ENCODE results near the gene KITLG.
"Not testable (repeated sequence)": the region's sequence is repeated elsewhere in the genome, so short reads cannot be mapped to it uniquely, and the experiment has no call there.

KITLG gene, protein sequence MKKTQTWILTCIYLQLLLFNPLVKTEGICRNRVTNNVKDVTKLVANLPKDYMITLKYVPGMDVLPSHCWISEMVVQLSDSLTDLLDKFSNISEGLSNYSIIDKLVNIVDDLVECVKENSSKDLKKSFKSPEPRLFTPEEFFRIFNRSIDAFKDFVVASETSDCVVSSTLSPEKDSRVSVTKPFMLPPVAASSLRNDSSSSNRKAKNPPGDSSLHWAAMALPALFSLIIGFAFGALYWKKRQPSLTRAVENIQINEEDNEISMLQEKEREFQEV

DNA sequence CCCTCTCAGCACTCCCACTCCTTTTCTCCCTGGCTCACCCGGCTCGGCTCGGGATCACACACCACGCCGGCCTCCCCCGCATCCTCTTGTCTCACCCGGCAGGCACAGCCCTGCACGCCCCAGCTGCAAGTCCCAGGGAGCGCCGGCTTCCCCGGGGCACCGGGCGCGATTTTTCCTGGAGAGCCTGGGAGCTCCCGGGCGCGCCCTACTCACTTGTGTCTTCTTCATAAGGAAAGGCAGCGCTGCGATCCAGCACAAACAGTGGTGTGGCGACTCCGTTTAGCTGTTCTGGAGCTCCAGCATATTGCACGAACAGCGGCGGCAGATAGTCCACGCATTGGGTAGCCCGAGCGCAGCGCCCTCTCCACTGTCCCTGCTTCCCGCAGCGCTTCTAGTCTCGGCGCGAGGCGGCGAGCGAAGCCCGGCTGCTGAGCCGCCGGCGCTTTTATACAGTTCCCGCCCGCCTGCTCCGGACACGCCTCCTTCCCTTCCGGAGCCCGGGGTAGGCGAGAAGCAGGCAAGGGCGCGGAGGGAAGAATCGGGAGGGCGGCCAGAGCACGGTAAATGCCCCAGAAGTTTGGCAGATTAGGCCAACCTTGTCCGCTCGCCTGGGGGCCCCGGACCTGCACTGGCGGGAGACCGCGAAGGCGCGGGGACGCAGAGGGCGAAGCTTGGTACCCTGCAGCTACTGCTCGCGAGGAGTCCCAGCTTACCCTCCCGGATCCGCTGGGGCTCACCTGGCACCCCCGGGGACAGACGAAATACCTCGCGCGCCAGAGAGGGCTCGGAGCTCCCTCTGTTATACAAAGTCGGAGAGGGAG, at the start of gene KITLG:
Gene KITLG, minus strand, starts transcription at position 421 of the 821 bp plus-strand sequence. Its CDS starts 193 bp downstream, at position 228.
- TF ChIP-seq GLIS3 (CRISPR knock-in tag; IDR thresholded peaks at IDR 0.05) = no peak; the same call in 1 of the 2 replicates
- ATAC-seq = peak; percentile 91

DNA sequence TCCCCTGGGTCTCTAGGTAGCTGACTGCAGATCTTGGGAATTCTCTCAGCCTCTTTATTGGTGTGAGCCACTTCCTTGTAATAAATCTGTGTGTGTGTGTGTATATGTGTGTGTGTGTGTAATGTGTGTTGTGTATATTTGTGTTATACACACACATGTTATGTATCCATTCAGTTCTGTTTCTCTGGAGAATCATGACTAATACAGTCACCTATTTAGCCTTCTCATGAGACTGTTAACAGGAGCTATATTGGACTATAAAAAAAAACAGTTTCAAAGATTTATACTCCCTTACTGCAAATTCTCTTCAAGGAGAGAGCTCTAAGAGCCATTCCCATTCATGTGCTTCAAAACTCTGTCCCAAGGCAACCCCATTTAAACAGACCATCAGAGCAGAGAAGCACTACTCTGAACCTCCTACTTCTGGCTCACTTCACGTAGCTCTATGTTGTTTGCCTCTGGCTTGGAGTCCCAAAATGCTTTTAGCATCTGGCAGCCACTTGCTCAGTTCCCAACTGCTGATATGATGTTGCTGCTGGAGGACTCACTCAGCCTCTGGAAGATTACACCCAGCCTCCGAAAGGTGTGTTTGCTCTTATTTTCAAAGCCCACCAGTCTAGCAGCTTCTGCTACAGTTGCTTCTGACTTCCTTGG, 48.7 kb upstream of the KITLG start:
- ATAC-seq = no peak
- TF ChIP-seq, protein P1, sequence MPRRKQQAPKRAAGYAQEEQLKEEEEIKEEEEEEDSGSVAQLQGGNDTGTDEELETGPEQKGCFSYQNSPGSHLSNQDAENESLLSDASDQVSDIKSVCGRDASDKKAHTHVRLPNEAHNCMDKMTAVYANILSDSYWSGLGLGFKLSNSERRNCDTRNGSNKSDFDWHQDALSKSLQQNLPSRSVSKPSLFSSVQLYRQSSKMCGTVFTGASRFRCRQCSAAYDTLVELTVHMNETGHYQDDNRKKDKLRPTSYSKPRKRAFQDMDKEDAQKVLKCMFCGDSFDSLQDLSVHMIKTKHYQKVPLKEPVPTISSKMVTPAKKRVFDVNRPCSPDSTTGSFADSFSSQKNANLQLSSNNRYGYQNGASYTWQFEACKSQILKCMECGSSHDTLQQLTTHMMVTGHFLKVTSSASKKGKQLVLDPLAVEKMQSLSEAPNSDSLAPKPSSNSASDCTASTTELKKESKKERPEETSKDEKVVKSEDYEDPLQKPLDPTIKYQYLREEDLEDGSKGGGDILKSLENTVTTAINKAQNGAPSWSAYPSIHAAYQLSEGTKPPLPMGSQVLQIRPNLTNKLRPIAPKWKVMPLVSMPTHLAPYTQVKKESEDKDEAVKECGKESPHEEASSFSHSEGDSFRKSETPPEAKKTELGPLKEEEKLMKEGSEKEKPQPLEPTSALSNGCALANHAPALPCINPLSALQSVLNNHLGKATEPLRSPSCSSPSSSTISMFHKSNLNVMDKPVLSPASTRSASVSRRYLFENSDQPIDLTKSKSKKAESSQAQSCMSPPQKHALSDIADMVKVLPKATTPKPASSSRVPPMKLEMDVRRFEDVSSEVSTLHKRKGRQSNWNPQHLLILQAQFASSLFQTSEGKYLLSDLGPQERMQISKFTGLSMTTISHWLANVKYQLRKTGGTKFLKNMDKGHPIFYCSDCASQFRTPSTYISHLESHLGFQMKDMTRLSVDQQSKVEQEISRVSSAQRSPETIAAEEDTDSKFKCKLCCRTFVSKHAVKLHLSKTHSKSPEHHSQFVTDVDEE (CRISPR knock-in tag; IDR thresholded peaks at IDR 0.05) = no peak
- TF ChIP-seq SNAI2 (CRISPR knock-in tag; IDR thresholded peaks at IDR 0.05) (no peak), ZNF565 (CRISPR knock-in tag; conservative IDR thresholded peaks at IDR 0.05; ENCODE audit: low read depth) (no peak), ZNF70 (CRISPR knock-in tag; IDR thresholded peaks at IDR 0.05) (no peak), TCF4 (CRISPR knock-in tag; IDR thresholded peaks at IDR 0.05; ENCODE audit: borderline replicate concordance) (no peak), ZNF8 (CRISPR knock-in tag; IDR thresholded peaks at IDR 0.05) (no peak), TOX (CRISPR knock-in tag; IDR thresholded peaks at IDR 0.05; ENCODE audit: borderline replicate concordance) (no peak), PPARA (CRISPR knock-in tag; IDR thresholded peaks at IDR 0.05; ENCODE audit: borderline replicate concordance) (no peak), OSR1 (CRISPR knock-in tag; IDR thresholded peaks at IDR 0.05) (no peak), ARNTL (CRISPR knock-in tag; IDR thresholded peaks at IDR 0.05; ENCODE audit: borderline replicate concordance, low read depth) (no peak), BACH2 (CRISPR knock-in tag; IDR thresholded peaks at IDR 0.05; ENCODE audit: borderline replicate concordance) (no peak)

DNA sequence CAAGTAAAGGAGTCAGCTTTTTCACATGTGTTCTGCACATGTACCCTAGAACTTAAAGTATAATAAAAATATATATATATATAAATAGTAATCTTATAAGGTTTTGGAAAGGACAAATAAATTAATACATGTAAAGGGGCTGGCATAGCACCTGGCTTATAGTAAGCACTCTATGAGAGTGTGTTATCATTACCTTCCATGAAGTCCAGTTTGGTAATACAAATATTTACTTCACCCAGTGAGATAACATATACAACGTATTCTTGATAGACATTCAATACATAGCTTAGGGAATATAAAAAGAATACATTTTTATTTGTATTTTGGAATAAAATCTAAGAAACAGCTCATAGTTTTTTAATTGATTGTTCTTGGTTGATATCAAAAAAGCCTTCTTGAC, 47.8 kb upstream of the KITLG start:
- not testable (repeated sequence) for ATAC-seq

DNA sequence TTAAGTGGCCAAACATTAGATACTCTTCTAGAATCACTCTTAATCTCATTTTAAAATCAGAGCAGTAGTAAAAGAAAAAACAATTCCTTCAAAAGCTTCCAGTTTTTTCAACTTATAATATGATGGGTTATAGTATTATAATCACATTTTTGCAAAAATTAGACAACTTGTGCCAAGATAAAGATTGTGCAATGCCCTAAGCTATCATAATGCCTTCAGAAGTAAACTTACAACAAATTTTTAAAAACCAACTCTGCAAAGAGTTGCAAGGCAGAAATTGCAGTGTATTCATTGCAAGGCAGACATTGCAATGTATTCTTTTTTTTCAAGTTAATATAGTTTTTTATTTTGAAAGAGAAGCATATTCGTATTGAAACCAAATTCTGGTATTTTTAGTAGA, 47.2 kb upstream of the KITLG start:
- no peak for ATAC-seq
- no peak for TF ChIP-seq PPARA (CRISPR knock-in tag; IDR thresholded peaks at IDR 0.05; ENCODE audit: borderline replicate concordance)
- no peak for TF ChIP-seq ESRRG (CRISPR knock-in tag; IDR thresholded peaks at IDR 0.05)
- peak; percentile 60 for TF ChIP-seq ISL1 (CRISPR knock-in tag; IDR thresholded peaks at IDR 0.05)

DNA sequence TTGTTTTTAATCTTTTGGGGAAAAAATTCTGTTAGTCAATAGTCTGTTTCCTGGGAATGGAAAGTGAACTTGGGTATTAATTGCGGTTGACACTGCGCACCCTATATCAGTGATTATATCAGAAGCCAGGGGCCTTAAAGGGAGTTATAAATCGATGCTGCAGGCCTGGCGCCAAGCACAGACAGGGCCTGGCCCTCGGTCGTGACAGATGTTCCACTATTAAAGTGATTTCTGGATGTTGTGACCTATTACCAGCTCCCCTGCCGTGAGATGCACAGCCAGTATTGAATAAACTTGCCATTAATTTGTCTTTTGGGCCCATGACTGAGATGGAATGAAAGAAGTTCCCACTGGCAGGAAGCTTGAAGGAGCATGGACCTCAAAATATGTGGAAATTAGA, 45.1 kb upstream of the KITLG start:
- no peak for ATAC-seq
- TF ChIP-seq ZNF8 (CRISPR knock-in tag; IDR thresholded peaks at IDR 0.05) = no peak
- TF ChIP-seq ESRRG (CRISPR knock-in tag; IDR thresholded peaks at IDR 0.05) = no peak
- no peak for TF ChIP-seq ZNF70 (CRISPR knock-in tag; IDR thresholded peaks at IDR 0.05)
- TF ChIP-seq, protein P1 (CRISPR knock-in tag; IDR thresholded peaks at IDR 0.05) = no peak
- no peak for TF ChIP-seq ZFP3 (CRISPR knock-in tag; IDR thresholded peaks at IDR 0.05)
- TF ChIP-seq ZFP30 (CRISPR knock-in tag; IDR thresholded peaks at IDR 0.05) = no peak
- TF ChIP-seq TOX (CRISPR knock-in tag; IDR thresholded peaks at IDR 0.05; ENCODE audit: borderline replicate concordance) = no peak

DNA sequence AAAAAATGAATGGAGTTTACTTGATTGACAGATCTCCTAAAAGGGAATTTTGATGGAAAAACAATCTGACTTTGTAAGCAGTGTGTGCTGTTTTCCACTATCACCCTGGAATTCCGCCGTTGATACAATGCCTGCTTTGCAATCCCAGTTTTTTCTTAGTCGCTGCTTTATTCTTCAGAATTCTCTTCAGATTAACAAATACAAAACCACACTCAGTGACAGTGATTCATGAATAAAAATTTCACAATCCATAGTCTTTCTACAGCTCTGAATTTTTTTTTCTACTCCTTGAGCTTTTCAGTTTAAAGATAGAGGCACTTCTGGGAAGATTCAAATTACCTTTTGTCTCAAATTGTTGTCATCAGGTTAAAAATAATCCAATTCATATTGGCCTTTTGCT, 44.6 kb upstream of the KITLG start:
- ATAC-seq = no peak
- TF ChIP-seq TOX (CRISPR knock-in tag; IDR thresholded peaks at IDR 0.05; ENCODE audit: borderline replicate concordance) = no peak
- TF ChIP-seq, protein P2, sequence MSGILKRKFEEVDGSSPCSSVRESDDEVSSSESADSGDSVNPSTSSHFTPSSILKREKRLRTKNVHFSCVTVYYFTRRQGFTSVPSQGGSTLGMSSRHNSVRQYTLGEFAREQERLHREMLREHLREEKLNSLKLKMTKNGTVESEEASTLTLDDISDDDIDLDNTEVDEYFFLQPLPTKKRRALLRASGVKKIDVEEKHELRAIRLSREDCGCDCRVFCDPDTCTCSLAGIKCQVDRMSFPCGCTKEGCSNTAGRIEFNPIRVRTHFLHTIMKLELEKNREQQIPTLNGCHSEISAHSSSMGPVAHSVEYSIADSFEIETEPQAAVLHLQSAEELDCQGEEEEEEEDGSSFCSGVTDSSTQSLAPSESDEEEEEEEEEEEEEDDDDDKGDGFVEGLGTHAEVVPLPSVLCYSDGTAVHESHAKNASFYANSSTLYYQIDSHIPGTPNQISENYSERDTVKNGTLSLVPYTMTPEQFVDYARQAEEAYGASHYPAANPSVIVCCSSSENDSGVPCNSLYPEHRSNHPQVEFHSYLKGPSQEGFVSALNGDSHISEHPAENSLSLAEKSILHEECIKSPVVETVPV (CRISPR knock-in tag; IDR thresholded peaks at IDR 0.05) = no peak
- no peak for TF ChIP-seq BACH2 (CRISPR knock-in tag; IDR thresholded peaks at IDR 0.05; ENCODE audit: borderline replicate concordance)
- TF ChIP-seq, protein P1 (CRISPR knock-in tag; IDR thresholded peaks at IDR 0.05) = no peak
- no peak for TF ChIP-seq ARNTL (CRISPR knock-in tag; IDR thresholded peaks at IDR 0.05; ENCODE audit: borderline replicate concordance, low read depth)
- TF ChIP-seq OSR1 (CRISPR knock-in tag; IDR thresholded peaks at IDR 0.05) = no peak
- TF ChIP-seq ZNF565 (CRISPR knock-in tag; conservative IDR thresholded peaks at IDR 0.05; ENCODE audit: low read depth) = no peak
- no peak for TF ChIP-seq ZNF70 (CRISPR knock-in tag; IDR thresholded peaks at IDR 0.05)
- no peak for TF ChIP-seq ESRRG (CRISPR knock-in tag; IDR thresholded peaks at IDR 0.05)
